H1 (cell line): ENCODE data around the gene FGF18. TPM values are rescaled to one million over a fixed set of nuclear protein-coding genes. Genes with fewer than 3 reads are reported as not detected.

Source experiments
- ATF2 ChIP-seq: IDR thresholded peaks from 2 replicates; pipeline ENCODE4 v1.6.1; 2012; ENCODE audit warnings: low read length, inconsistent platforms
- CHD1 ChIP-seq: IDR thresholded peaks from 2 replicates; pipeline ENCODE4 v1.6.1; 2012; ENCODE audit warnings: low read depth, low read length, improper control_type of control experiment
- EZH2 ChIP-seq: fragments of 200-600 bp; sonication (generic); IDR thresholded peaks from 2 replicates; pipeline ENCODE4 v1.7.1; 2012; ENCODE audit warnings: low read depth, mild to moderate bottlenecking, moderate library complexity, low read length, inconsistent platforms; ENCODE audit not compliant: severe bottlenecking
- KDM5A ChIP-seq: fragments of 200-600 bp; IDR thresholded peaks from 2 replicates; pipeline ENCODE4 v1.7.1; 2012; ENCODE audit warnings: mild to moderate bottlenecking, low read length, inconsistent platforms, mixed read lengths
- polyA plus RNA-seq, 7 experiments: library from polyadenylated mRNA; depleted of rRNA in 3 of 7; stranded (reverse) in 5 of 7; unstranded in 2 of 7; fragments of >200 nt in 5 of 7; fragments of 200-250 nt in 2 of 7; gene quantifications; 1 replicate in 5 of 7; 2 replicates in 1 of 7; 4 replicates in 1 of 7; pipeline versions ENCODE4 v1.2.1 to v1.2.3, GENCODE V29; 2011 to 2013; ENCODE audit warnings: missing spikeins in 2 of 7, mixed read lengths in 2 of 7
- total RNA-seq: library from RNA; stranded (reverse); fragmentation: NEBNext Ultra II Directional; extraction: Animal tissue kit (Norgen Biotek cat#: 25700); gene quantifications from 2 replicates; pipeline ENCODE4 v1.2.1, GENCODE V29; 2021

Gene FGF18
- total and polyA plus RNA-seq, 2 of the 8 experiments (the other 6 are each of a cell fraction or from before 2014, with no cell fraction given): 0.54 to 1.3 TPM

DNA sequence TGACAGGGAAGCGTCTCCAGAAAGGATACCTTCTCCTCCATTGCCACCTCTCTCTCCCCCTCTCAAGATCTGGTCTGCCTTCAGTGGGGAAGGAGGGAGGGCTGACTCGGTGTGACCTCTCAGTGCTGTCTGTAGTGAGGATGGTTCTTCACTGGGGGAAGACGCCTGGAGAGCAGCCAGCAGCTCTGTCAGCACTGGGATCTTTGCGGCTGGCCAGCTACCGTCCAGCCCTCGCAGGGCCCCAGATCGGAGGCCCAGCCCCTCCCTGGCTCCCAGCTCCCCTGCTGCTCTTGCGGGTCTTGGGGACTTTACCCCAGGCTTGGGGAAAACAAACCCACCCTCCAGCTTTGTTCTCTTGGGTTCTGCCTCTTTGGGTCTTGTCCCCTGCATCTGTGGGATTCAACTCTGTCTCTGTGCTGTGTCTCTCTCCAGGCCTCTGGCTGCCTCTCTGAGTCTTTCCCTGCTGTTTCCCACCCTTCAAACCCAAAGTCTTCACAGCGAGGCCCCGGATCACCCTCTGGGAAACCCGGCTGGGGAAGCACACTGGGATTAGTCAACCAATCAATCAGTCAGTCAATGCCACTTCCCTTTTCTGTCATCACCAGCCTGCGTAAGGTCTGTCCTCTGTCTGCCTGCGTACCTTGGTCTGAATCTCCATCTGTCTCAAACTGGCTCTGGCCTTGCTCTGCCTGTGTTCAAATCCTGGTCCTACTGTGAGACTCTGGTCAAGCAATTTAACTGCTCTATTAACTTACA is 23.0 kb downstream of the FGF18 start (continued):
- TF ChIP-seq ATF2 (no peak), CHD1 (no peak), EZH2 (no peak), KDM5A (no peak)
